Upper lobe of right lung (tissue), 1 donor: ENCODE data around the gene MASP1. TPM values are rescaled to one million over a fixed set of nuclear protein-coding genes. Genes with fewer than 3 reads are reported as not detected.

ENCODE experiments used
- ATAC-seq: fragments of 200-7000 bp; cut with Tn5 transposase; one replicate; pipeline ENCODE4 v1.9.1; 2020; ENCODE audit warnings: mild to moderate bottlenecking, moderate library complexity
- DNase-seq: peaks from one replicate; pipeline ENCODE4 v3.0.0-alpha.2; 2020
- H3K27ac ChIP-seq: fragments of 200-600 bp; one replicate; pipeline ENCODE4 v1.8.0; 2022
- H3K27me3 ChIP-seq: fragments of 200-600 bp; one replicate; pipeline ENCODE4 v1.8.0; 2022; ENCODE audit warnings: mild to moderate bottlenecking
- H3K36me3 ChIP-seq: fragments of 200-600 bp; one replicate; pipeline ENCODE4 v1.8.0; 2022
- H3K4me1 ChIP-seq: fragments of 200-600 bp; one replicate; pipeline ENCODE4 v1.8.0; 2022
- H3K4me3 ChIP-seq: fragments of 200-600 bp; one replicate; pipeline ENCODE4 v1.8.0; 2022; ENCODE audit warnings: mild to moderate bottlenecking
- H3K9me3 ChIP-seq: fragments of 200-600 bp; one replicate; pipeline ENCODE4 v1.8.0; 2022
- CTCF ChIP-seq: fragments of 200-600 bp; IDR thresholded peaks from one replicate; pipeline ENCODE4 v1.8.0; 2022; ENCODE audit warnings: antibody characterized with exemption
- intact Hi-C: fragments of 100-400 bp; cut with DNase I; formaldehyde crosslinking; loops from one replicate; pipeline ENCODE4 v1.11.0; 2022
- total RNA-seq: library from RNA; stranded (reverse); fragmentation: NEBNext Ultra II Directional; extraction: Animal tissue kit (Norgen Biotek cat#: 25700); gene quantifications from one replicate; pipeline ENCODE4 v1.2.1, GENCODE V29; 2021
- donor health status: DM: no; HTN: yes; CAD: no; lungs with severe emphysema.

Gene MASP1
- total RNA-seq, 1 donor from 2014 or later: 5.9 TPM

GRCh38 chr3:187305881-187306280 is 14.3 kb upstream of the MASP1 start:
- TF ChIP-seq CTCF: no peak
- H3K36me3 ChIP-seq: no peaks in the 10 kb centered on the region
- H3K4me1 ChIP-seq: no peaks in the 10 kb centered on the region
- no peaks in the 10 kb centered on the region for H3K9me3 ChIP-seq
- ATAC-seq (no peak), DNase-seq (no peak)
- no peak overlapping the region for H3K4me3 ChIP-seq
- intact Hi-C loops: no loop called here
- H3K27me3 ChIP-seq: no peaks in the 10 kb centered on the region
- no peak overlapping the region for H3K27ac ChIP-seq

GRCh38 chr3:187299611-187300010 is 8.1 kb upstream of the MASP1 start:
- no peak for ATAC-seq
- intact Hi-C loops: no loop called here
- no peak for TF ChIP-seq CTCF

GRCh38 chr3:187296911-187297310 is 5.4 kb upstream of the MASP1 start:
- Histone ChIP-seq H3K27ac (no peak overlapping the region), H3K36me3 (no peaks in the 10 kb centered on the region), H3K27me3 (no peaks in the 10 kb centered on the region), H3K4me1 (peaks cover 9% of the 10 kb centered on the region), H3K9me3 (no peaks in the 10 kb centered on the region), H3K4me3 (no peak overlapping the region)
- no peak for DNase-seq
- intact Hi-C loops: no loop called here
- TF ChIP-seq CTCF: no peak
- ATAC-seq: no peak

More at GRCh38 chr3:187299611-187300010, 8.1 kb upstream of the MASP1 start:
- Histone ChIP-seq H3K4me1 (no peaks in the 10 kb centered on the region), H3K4me3 (no peak overlapping the region), H3K27ac (no peak overlapping the region), H3K9me3 (no peaks in the 10 kb centered on the region), H3K27me3 (no peaks in the 10 kb centered on the region), H3K36me3 (no peaks in the 10 kb centered on the region)
- DNase-seq: no peak

GRCh38 chr3:187296058-187296457 is 4.5 kb upstream of the MASP1 start:
- no peaks in the 10 kb centered on the region for H3K9me3 ChIP-seq
- no peaks in the 10 kb centered on the region for H3K27me3 ChIP-seq
- no peak for DNase-seq
- no peaks in the 10 kb centered on the region for H3K36me3 ChIP-seq
- intact Hi-C loops: no loop called here
- H3K4me3 ChIP-seq: no peak overlapping the region
- peaks cover 9% of the 10 kb centered on the region for H3K4me1 ChIP-seq
- no peak overlapping the region for H3K27ac ChIP-seq
- no peak for TF ChIP-seq CTCF
- ATAC-seq: no peak

GRCh38 chr3:187295316-187296034 is 3.9 kb upstream of the MASP1 start:
- ATAC-seq (no peak), DNase-seq (no peak)
- no peak for TF ChIP-seq CTCF
- no peak overlapping the region for H3K4me3 ChIP-seq
- peaks cover 9% of the 10 kb centered on the region for H3K4me1 ChIP-seq
- H3K36me3 ChIP-seq: no peaks in the 10 kb centered on the region
- intact Hi-C loops: no loop called here
- no peaks in the 10 kb centered on the region for H3K9me3 ChIP-seq
- no peaks in the 10 kb centered on the region for H3K27me3 ChIP-seq
- no peak overlapping the region for H3K27ac ChIP-seq
